HG03095 (cell line): ENCODE data around the gene TBC1D3E.
"Not testable (repeated sequence)": the region's sequence is repeated elsewhere in the genome, so short reads cannot be mapped to it uniquely, and the experiment has no call there.

ENCODE experiments used
- ATAC-seq: cut with Tn5 transposase; IDR thresholded peaks from one replicate; pipeline ENCODE4 v1.9.1; 2021; ENCODE audit warnings: moderate library complexity; ENCODE audit not compliant: unreplicated experiment

TBC1D3E gene

GRCh38 chr17:38127651-38128050 lies at the start of gene TBC1D3E:
TSS of gene TBC1D3E (plus strand) at chr17:38127951. CDS start at chr17:38129496, 1,545 bp downstream.
- ATAC-seq, result not testable (repeated sequence)

- not testable (repeated sequence) for ATAC-seq
These were observed 40.4 kb upstream of the TBC1D3E start for GRCh38 chr17:38087344-38087743.

- ATAC-seq, result not testable (repeated sequence)
These were observed 39.6 kb upstream of the TBC1D3E start for GRCh38 chr17:38088120-38088519.

- ATAC-seq, result not testable (repeated sequence)
These were observed 33.6 kb upstream of the TBC1D3E start for GRCh38 chr17:38094059-38094694.

GRCh38 chr17:38099262-38099661 lies 28.5 kb upstream of the TBC1D3E start:
- ATAC-seq, result not testable (repeated sequence)

GRCh38 chr17:38119829-38120228 lies 7.9 kb upstream of the TBC1D3E start:
- not testable (repeated sequence) for ATAC-seq

GRCh38 chr17:38134860-38135259 lies 7.1 kb downstream of the TBC1D3E start:
- not testable (repeated sequence) for ATAC-seq
